ENCODE measurements around the gene GRIN3B. TPM values are rescaled to one million over a fixed set of nuclear protein-coding genes. Genes with fewer than 3 reads are reported as not detected.

Gene GRIN3B
- total and polyA plus RNA-seq, 2 of the 4 experiments (the other 2 are of a cell fraction) = under 0.01 to 0.91 TPM

GRCh38 chr19:1004803-1005664 lies 4.8 kb downstream of the GRIN3B start:
- ChIA-PET POLR2A (ENCODE audit: unreplicated experiment) (no interaction called here), CTCF (no interaction called here)
- no peak overlapping the region for H3K9ac ChIP-seq (ENCODE audit: low read depth, low read length)
- peaks cover 0 to 8% of the 10 kb centered on the region in 2 experiments; a peak in 2 of 4 replicates for H3K79me1 ChIP-seq (ENCODE audit: low read depth in 1 of 2, low read length in 2 of 2)
- no peak overlapping the region for H4K8ac ChIP-seq (ENCODE audit: low read depth in 2 of 2, low read length in 2 of 2)
- ATAC-seq (ENCODE audit: low read depth) = no peak
- no TSS peak for BruUV-seq (replicated peaks)
- H3K4ac ChIP-seq (ENCODE audit: low read depth, low read length) = no peak overlapping the region
- dilution Hi-C loops (cut with HindIII; ENCODE audit: low sequenced_read_pairs, unreplicated experiment) (no loop called here), intact Hi-C loops (cut with micrococcal nuclease) (no loop called here), in situ Hi-C loops (cut with MboI; ENCODE audit: low sequenced_read_pairs) (no loop called here)
- no peak for DNase-seq
- peaks cover 11% of the 10 kb centered on the region; the same call in 1 of the 2 replicates for H3K27me3 ChIP-seq (ENCODE audit: control insufficient read depth, insufficient read depth, low read length)
- H4K5ac ChIP-seq (ENCODE audit: low read depth, low read length) = no peak overlapping the region
- no peak overlapping the region for H3K18ac ChIP-seq (ENCODE audit: low read depth, low read length)
- no peaks in the 10 kb centered on the region for H3K9me1 ChIP-seq (ENCODE audit: insufficient read depth, low read length)
- no peak overlapping the region for H2BK120ac ChIP-seq (ENCODE audit: low read depth, low read length)
- TF ChIP-seq USF2 (IDR thresholded peaks at IDR 0.05; ENCODE audit: low read depth, low read length) = no peak
- no peak for TF ChIP-seq CTCF (conservative IDR thresholded peaks at IDR 0.05; ENCODE audit: low read depth, low read length)
- TF ChIP-seq CEBPB (IDR thresholded peaks at IDR 0.05; ENCODE audit: low read depth, low read length) = no peak
- no peak for TF ChIP-seq RCOR1 (IDR thresholded peaks at IDR 0.05; ENCODE audit: insufficient replicate concordance, low read length)
- TF ChIP-seq POLR2A (IDR thresholded peaks at IDR 0.05; ENCODE audit: low read depth, low read length) = no peak
- TF ChIP-seq FOS (IDR thresholded peaks at IDR 0.05; ENCODE audit: low read depth, low read length) = no peak
- no peak for TF ChIP-seq RAD21 (IDR thresholded peaks at IDR 0.05; ENCODE audit: low read length)
- no peaks in the 10 kb centered on the region for H3K9me3 ChIP-seq (ENCODE audit: control insufficient read depth, insufficient read depth, low read length)
- H2AK5ac ChIP-seq (ENCODE audit: low read depth, low read length) = peak overlapping the region; percentile 59
- peaks cover 25% of the 10 kb centered on the region for H4K20me1 ChIP-seq (ENCODE audit: insufficient read depth, low read length)
- H3K36me3 ChIP-seq (ENCODE audit: control insufficient read depth, insufficient read depth, low read length) = peaks cover 2% of the 10 kb centered on the region; the same call in 1 of the 2 replicates
- 95% methylated on average over 44 of the region's 70 CpGs; no CpG with 5 or more reads in 1 of the 2 experiments for WGBS, 2 experiments (ENCODE audit: extremely low coverage in 2 of 2, insufficient read length in 1 of 2)
- H2AK9ac ChIP-seq (replicated peaks; ENCODE audit: low read depth, low read length, poor library complexity) = peak overlapping the region; percentile 72
- no peak overlapping the region for H2BK15ac ChIP-seq (ENCODE audit: low read depth, low read length)
- H2BK5ac ChIP-seq (ENCODE audit: low read depth, low read length, poor library complexity, severe bottlenecking) = no peak overlapping the region
- H3K27ac ChIP-seq (ENCODE audit: insufficient read depth, low read length) = no peak overlapping the region
- peaks cover 14% of the 10 kb centered on the region for H3K4me1 ChIP-seq (ENCODE audit: control insufficient read depth, insufficient read depth, low read length)
- no peak overlapping the region for H3K14ac ChIP-seq (replicated peaks; ENCODE audit: low read depth, low read length)
- H3K4me3 ChIP-seq (ENCODE audit: insufficient read depth, low read depth, low read length) = no peak overlapping the region
- H2BK20ac ChIP-seq (ENCODE audit: low read depth, low read length) = no peak overlapping the region
- H3K56ac ChIP-seq (ENCODE audit: extremely low read depth, insufficient read depth, low read length) = no peak overlapping the region
- no peak overlapping the region for H2AFZ ChIP-seq (replicated peaks; ENCODE audit: low read length, poor library complexity)
- H3K23ac ChIP-seq (ENCODE audit: low read depth, low read length) = no peak overlapping the region
- no peak overlapping the region for H3K4me2 ChIP-seq (ENCODE audit: low read depth, low read length)
- no peak overlapping the region for H4K91ac ChIP-seq (ENCODE audit: insufficient read depth, low read depth, low read length)

Data from IMR-90 (cell line).